ENCODE data around the gene TFCP2.

TFCP2 gene

GRCh38 chr12:51090705-51091229, 82.2 kb downstream of the TFCP2 start:
- no peak for DNase-seq (ENCODE audit: extremely low read depth, low read depth)

DNA sequence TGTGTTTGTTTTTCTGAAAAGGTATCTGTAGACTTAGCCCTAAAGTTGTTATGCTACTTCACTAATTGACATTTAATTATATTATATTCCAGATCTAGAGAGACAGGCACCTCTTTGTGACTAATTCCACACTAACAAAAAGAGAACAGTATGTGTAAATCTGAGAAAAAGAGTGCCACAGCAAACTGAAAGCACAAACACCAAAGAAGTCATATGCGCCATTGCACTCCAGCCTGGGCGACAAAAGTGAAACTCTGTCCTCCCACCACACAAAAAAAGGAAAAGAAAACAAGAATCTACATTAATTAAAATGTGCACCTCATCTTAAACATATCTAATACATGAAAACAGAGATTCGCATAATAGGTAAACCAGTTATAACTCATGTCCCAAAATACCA, 85.1 kb downstream of the TFCP2 start:
- no peak for TF ChIP-seq CTCF (IDR thresholded peaks at IDR 0.05; ENCODE audit: low read depth, low read length)
- no peak for DNase-seq (ENCODE audit: extremely low read depth, low read depth)

More at GRCh38 chr12:51090705-51091229, 82.2 kb downstream of the TFCP2 start:
- TF ChIP-seq CTCF (IDR thresholded peaks at IDR 0.05; ENCODE audit: low read depth, low read length) = no peak

- no peak for TF ChIP-seq CTCF (IDR thresholded peaks at IDR 0.05; ENCODE audit: low read depth, low read length)
- no peak for DNase-seq (ENCODE audit: extremely low read depth, low read depth)
Measured at GRCh38 chr12:51086933-51087332, 86.0 kb downstream of the TFCP2 start.

DNA sequence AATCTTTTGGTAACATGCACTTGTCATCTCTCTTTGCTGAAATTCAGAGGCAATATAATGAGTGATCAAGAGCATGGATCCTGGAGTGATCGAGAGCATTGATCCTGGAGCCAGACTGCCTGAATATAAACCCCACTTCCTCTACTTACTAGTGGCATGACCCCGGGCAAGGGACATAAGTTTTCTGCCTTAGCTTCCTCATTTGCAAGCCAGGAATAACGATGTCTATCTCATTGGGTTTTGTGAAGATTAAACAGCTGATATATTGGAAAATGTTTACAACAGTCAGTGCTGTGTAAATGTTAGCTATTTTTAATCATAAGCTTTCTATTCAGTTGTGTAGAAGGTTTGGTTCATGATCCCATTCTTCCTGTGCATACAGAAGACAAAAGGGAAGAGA, 87.2 kb downstream of the TFCP2 start:
- DNase-seq (ENCODE audit: extremely low read depth, low read depth) = no peak
- no peak for TF ChIP-seq CTCF (IDR thresholded peaks at IDR 0.05; ENCODE audit: low read depth, low read length)

- TF ChIP-seq CTCF (IDR thresholded peaks at IDR 0.05; ENCODE audit: low read depth, low read length) = no peak; the same call in 1 of the 2 replicates
- peak; percentile 88 for DNase-seq (ENCODE audit: extremely low read depth, low read depth)
Measured at GRCh38 chr12:51083126-51083833, 89.7 kb downstream of the TFCP2 start, which contains the start of gene CSRNP2. CSRNP2 (minus strand) TSS chr12:51083596; CDS start chr12:51076561, 7,035 bp downstream.

GRCh38 chr12:51082561-51083125, 90.3 kb downstream of the TFCP2 start:
- no peak for TF ChIP-seq CTCF (IDR thresholded peaks at IDR 0.05; ENCODE audit: low read depth, low read length)
- DNase-seq (ENCODE audit: extremely low read depth, low read depth) = no peak

GRCh38 chr12:51081421-51081820, 91.5 kb downstream of the TFCP2 start:
- no peak for TF ChIP-seq CTCF (IDR thresholded peaks at IDR 0.05; ENCODE audit: low read depth, low read length)
- DNase-seq (ENCODE audit: extremely low read depth, low read depth) = no peak

All from AG09319 (cell line).